HG03575 (cell line): Measurements from ENCODE around the gene MXD4.

ENCODE experiments used
- ATAC-seq: cut with Tn5 transposase; IDR thresholded peaks from one replicate; pipeline ENCODE4 v1.9.1; 2021; ENCODE audit not compliant: unreplicated experiment, insufficient number of reproducible peaks, low FRiP score; ENCODE audit errors: extremely low read depth

The MXD4 gene

GRCh38 chr4:2261853-2262144, at the start of gene MXD4:
TSS of gene MXD4 (minus strand) at chr4:2262109. CDS start at chr4:2261980, 129 bp downstream.
- ATAC-seq = no peak

- no peak for ATAC-seq
These were observed 45.0 kb upstream of the MXD4 start for GRCh38 chr4:2306773-2307410.

- no peak for ATAC-seq
These were observed 44.0 kb upstream of the MXD4 start for GRCh38 chr4:2305766-2306501.

GRCh38 chr4:2304877-2305561, 43.1 kb upstream of the MXD4 start:
- ATAC-seq = no peak

GRCh38 chr4:2304321-2304876, 42.5 kb upstream of the MXD4 start:
- no peak for ATAC-seq

GRCh38 chr4:2303686-2304320, 41.9 kb upstream of the MXD4 start:
- no peak for ATAC-seq

GRCh38 chr4:2303121-2303685, 41.3 kb upstream of the MXD4 start:
- ATAC-seq = no peak

- no peak for ATAC-seq
These were observed 40.6 kb upstream of the MXD4 start for GRCh38 chr4:2302387-2303119.

- no peak for ATAC-seq
These were observed 39.9 kb upstream of the MXD4 start for GRCh38 chr4:2301806-2302205.

- ATAC-seq = no peak
These were observed 39.3 kb upstream of the MXD4 start for GRCh38 chr4:2301225-2301642.

GRCh38 chr4:2300431-2301224, 38.7 kb upstream of the MXD4 start:
- no peak for ATAC-seq

GRCh38 chr4:2299794-2300193, 37.9 kb upstream of the MXD4 start:
- ATAC-seq = no peak

- no peak for ATAC-seq
These were observed 36.7 kb upstream of the MXD4 start for GRCh38 chr4:2298532-2298991.

- ATAC-seq = no peak
These were observed 36.0 kb upstream of the MXD4 start for GRCh38 chr4:2297606-2298531.

GRCh38 chr4:2296631-2297601, 35.0 kb upstream of the MXD4 start:
- ATAC-seq = no peak
